ENCODE measurements around the gene C1QTNF4. TPM values are rescaled to one million over a fixed set of nuclear protein-coding genes. Genes with fewer than 3 reads are reported as not detected.

The C1QTNF4 gene
- total and polyA plus RNA-seq, 2 of the 13 experiments (the other 11 are each of a cell fraction or from before 2014, with no cell fraction given), result not detected

- TF ChIP-seq E2F1 (CRISPR knock-in tag; IDR thresholded peaks at IDR 0.05), result peak; percentile 73; the same call in 1 of the 2 replicates
- TF ChIP-seq U2AF1 (optimal IDR thresholded peaks at IDR 0.05; ENCODE audit: low read depth, low read length), result peak; percentile 99
- TF ChIP-seq TRIM24 (CRISPR knock-in tag; IDR thresholded peaks at IDR 0.05), result no peak
- TF ChIP-seq ZNF230 (CRISPR knock-in tag; IDR thresholded peaks at IDR 0.05), result peak; percentile 81; the same call in 1 of the 2 replicates
- peak; percentile 72; the same call in 1 of the 2 replicates for TF ChIP-seq ZBTB4 (CRISPR knock-in tag; IDR thresholded peaks at IDR 0.05; ENCODE audit: borderline replicate concordance)
- TF ChIP-seq ZBTB21 (CRISPR knock-in tag; IDR thresholded peaks at IDR 0.05), result peak; percentile 34; the same call in 1 of the 2 replicates
- TF ChIP-seq NR1H2 (CRISPR knock-in tag; IDR thresholded peaks at IDR 0.05; ENCODE audit: borderline replicate concordance, low read depth), result no peak
- 0 out of 2 replicates have a peak, but pooled peaks have one; percentile 72 for TF ChIP-seq KLF13 (CRISPR knock-in tag; IDR thresholded peaks at IDR 0.05)
- no peak for TF ChIP-seq WIZ (CRISPR knock-in tag; IDR thresholded peaks at IDR 0.05)
- TF ChIP-seq CCAR2 (optimal IDR thresholded peaks at IDR 0.05; ENCODE audit: low read depth, low read length), result no peak
- TF ChIP-seq IKZF5 (CRISPR knock-in tag; IDR thresholded peaks at IDR 0.05), result peak; percentile 97; the same call in 1 of the 2 replicates
- TF ChIP-seq KDM2A (CRISPR knock-in tag; IDR thresholded peaks at IDR 0.05; ENCODE audit: borderline replicate concordance, low read depth), result peak; percentile 100
- no peak for TF ChIP-seq ARID3A (IDR thresholded peaks at IDR 0.05; ENCODE audit: low read depth, low read length)
- TF ChIP-seq REPIN1 (CRISPR knock-in tag; IDR thresholded peaks at IDR 0.05; ENCODE audit: borderline replicate concordance, low read depth), result peak; percentile 98
- TF ChIP-seq HINFP (CRISPR knock-in tag; IDR thresholded peaks at IDR 0.05; ENCODE audit: low read depth), result peak; percentile 96
- peak; percentile 99 for TF ChIP-seq KAT7 (CRISPR knock-in tag; IDR thresholded peaks at IDR 0.05; ENCODE audit: borderline replicate concordance)
These were observed 15.4 kb downstream of the C1QTNF4 start, which contains the start of the genes KBTBD4 and NDUFS3 (continued) for GRCh38 chr11:47578524-47579494.
